Midbrain (tissue), 1 donor: ENCODE results near the gene ZCWPW2.

Experiments used
- DNase-seq: peaks from one replicate; lab custom pipeline; 2025; lab: John Stamatoyannopoulos, UW

ZCWPW2 gene

GRCh38 chr3:28348629-28349468 lies at the start of gene ZCWPW2, which contains the start of gene AZI2:
Gene ZCWPW2 (plus strand): TSS chr3:28348721. CDS start chr3:28413069, 64,348 bp downstream.
Gene AZI2 (minus strand): TSS chr3:28348824. CDS start chr3:28340617, 8,207 bp downstream.
- DNase-seq, result peak; percentile 94

GRCh38 chr3:28299705-28300104 lies 48.8 kb upstream of the ZCWPW2 start:
- no peak for DNase-seq

- DNase-seq, result no peak
Measured at GRCh38 chr3:28300345-28300962, 48.1 kb upstream of the ZCWPW2 start.

GRCh38 chr3:28301688-28302087 lies 46.8 kb upstream of the ZCWPW2 start:
- no peak for DNase-seq

GRCh38 chr3:28308196-28308595 lies 40.3 kb upstream of the ZCWPW2 start:
- no peak for DNase-seq

GRCh38 chr3:28315711-28316110 lies 32.8 kb upstream of the ZCWPW2 start:
- no peak for DNase-seq

- no peak for DNase-seq
Measured at GRCh38 chr3:28316226-28316625, 32.3 kb upstream of the ZCWPW2 start.

- peak; percentile 18 for DNase-seq
Measured at GRCh38 chr3:28317438-28318022, 31.0 kb upstream of the ZCWPW2 start.

- no peak for DNase-seq
Measured at GRCh38 chr3:28320981-28321380, 27.5 kb upstream of the ZCWPW2 start.

- no peak for DNase-seq
Measured at GRCh38 chr3:28322464-28322863, 26.1 kb upstream of the ZCWPW2 start.

- DNase-seq, result no peak
Measured at GRCh38 chr3:28326458-28326926, 22.0 kb upstream of the ZCWPW2 start.

GRCh38 chr3:28328188-28329151 lies 20.1 kb upstream of the ZCWPW2 start:
- no peak for DNase-seq

- DNase-seq, result no peak
Measured at GRCh38 chr3:28334552-28334951, 14.0 kb upstream of the ZCWPW2 start.

GRCh38 chr3:28335246-28335645 lies 13.3 kb upstream of the ZCWPW2 start:
- no peak for DNase-seq

GRCh38 chr3:28337230-28337629 lies 11.3 kb upstream of the ZCWPW2 start:
- no peak for DNase-seq

- no peak for DNase-seq
Measured at GRCh38 chr3:28343144-28343543, 5.4 kb upstream of the ZCWPW2 start.

- DNase-seq, result no peak
Measured at GRCh38 chr3:28345690-28346089, 2.8 kb upstream of the ZCWPW2 start.

GRCh38 chr3:28347374-28348264 lies 902 bp upstream of the ZCWPW2 start:
- no peak for DNase-seq

GRCh38 chr3:28348265-28348628 lies 274 bp upstream of the ZCWPW2 start:
- DNase-seq, result no peak

GRCh38 chr3:28349469-28350000 lies 1.0 kb downstream of the ZCWPW2 start:
- DNase-seq, result no peak
